Activated CD8-positive, alpha-beta T cell treated with anti-CD3 and anti-CD28 coated beads for 36 hours (primary cell): Measurements from ENCODE around the gene SNX7. TPM values are rescaled to one million over a fixed set of nuclear protein-coding genes. Genes with fewer than 3 reads are reported as not detected.
A peak's percentile ranks its signal among the peaks of the same experiment; 100 is the strongest.

Experiments
- ATAC-seq: fragments of 200-7000 bp; cut with Tn5 transposase; one replicate; pipeline ENCODE4 v1.10.0; 2021; ENCODE audit warnings: mild to moderate bottlenecking, moderate library complexity
- CTCF ChIA-PET: fragments of 350-600 bp; sonication (Branson Sonifier 250); formaldehyde crosslinking; loops from one replicate; lab custom pipeline; 2021; ENCODE audit warnings: antibody characterized with exemption; lab: Charles Lee
- POLR2A ChIA-PET: fragments of 350-600 bp; sonication (Branson Sonifier 250); formaldehyde crosslinking; loops from one replicate; lab custom pipeline; 2021; ENCODE audit warnings: antibody characterized with exemption; lab: Charles Lee
- DNase-seq: peaks from one replicate; pipeline ENCODE4 v3.0.0-alpha.2; 2020
- H3K27ac Mint-ChIP-seq: one replicate; pipeline ENCODE4 v1.8.0; 2021; ENCODE audit warnings: mild to moderate bottlenecking, mixed read lengths
- H3K27me3 Mint-ChIP-seq: one replicate; pipeline ENCODE4 v1.8.0; 2021; ENCODE audit warnings: mixed read lengths
- H3K36me3 Mint-ChIP-seq: one replicate; pipeline ENCODE4 v1.8.0; 2021; ENCODE audit warnings: low read depth, mixed read lengths
- H3K4me1 Mint-ChIP-seq: one replicate; pipeline ENCODE4 v1.8.0; 2021; ENCODE audit warnings: low read depth, mixed read lengths
- H3K4me3 Mint-ChIP-seq: one replicate; pipeline ENCODE4 v1.8.0; 2021; ENCODE audit warnings: mild to moderate bottlenecking, moderate library complexity, mixed read lengths
- H3K9me3 Mint-ChIP-seq: one replicate; pipeline ENCODE4 v1.8.0; 2021; ENCODE audit warnings: mixed read lengths
- CTCF ChIP-seq: fragments of 200-600 bp; IDR thresholded peaks from one replicate; pipeline ENCODE4 v1.8.0; 2022; ENCODE audit warnings: antibody characterized with exemption, mild to moderate bottlenecking
- intact Hi-C: fragments of 100-400 bp; cut with micrococcal nuclease; formaldehyde crosslinking; loops from one replicate; pipeline ENCODE4 v1.10.0; 2022
- total RNA-seq, 2 experiments: library from RNA; stranded (reverse); gene quantifications; one replicate each; pipeline ENCODE4 v1.2.3, GENCODE V29; 2021

Gene SNX7
- total RNA-seq, 2 experiments from 2014 or later = not detected

GRCh38 chr1:98653123-98653522, 8.4 kb upstream of the SNX7 start:
- no peaks in the 10 kb centered on the region for H3K36me3 Mint-ChIP-seq

DNA sequence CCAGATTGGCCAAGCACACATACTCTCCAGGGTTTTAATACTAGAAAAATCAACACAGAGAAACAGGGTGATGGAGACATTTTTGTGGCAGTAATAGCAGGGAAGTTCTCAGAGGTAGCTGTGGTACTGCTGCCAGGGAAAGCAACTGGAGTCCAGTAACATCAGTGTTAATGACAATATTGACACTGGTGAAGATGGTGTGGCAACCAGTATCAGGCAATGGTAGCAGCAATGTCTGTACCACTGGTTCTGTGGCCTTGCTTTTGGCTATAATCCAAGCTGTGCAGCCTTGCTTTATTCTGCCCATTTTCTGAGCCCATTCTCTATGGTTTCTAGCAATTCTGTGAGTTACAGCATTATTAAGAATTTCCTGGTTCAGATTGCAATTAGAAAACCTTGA, 1.6 kb upstream of the SNX7 start:
- TF ChIP-seq CTCF = no peak
- ATAC-seq (no peak), DNase-seq (no peak)
- Mint-ChIP-seq H3K4me1 (peaks cover 14% of the 10 kb centered on the region), H3K4me3 (no peak overlapping the region), H3K27ac (no peak overlapping the region), H3K36me3 (no peaks in the 10 kb centered on the region), H3K9me3 (peaks cover 3% of the 10 kb centered on the region), H3K27me3 (peaks cover 31% of the 10 kb centered on the region)
- intact Hi-C loops = no loop called here
- CTCF ChIA-PET = no interaction called here
- POLR2A ChIA-PET = no interaction called here

More at GRCh38 chr1:98653123-98653522, 8.4 kb upstream of the SNX7 start:
- no peak for TF ChIP-seq CTCF
- CTCF ChIA-PET = interaction anchor here (0.7 kb wide), 1 partner anchor 26 kb away, joined by 3 read pairs; no protein-coding TSS in a partner anchor
- Mint-ChIP-seq H3K9me3 (peaks cover 3% of the 10 kb centered on the region), H3K4me1 (no peaks in the 10 kb centered on the region), H3K4me3 (no peak overlapping the region), H3K27me3 (no peaks in the 10 kb centered on the region), H3K27ac (no peak overlapping the region)
- intact Hi-C loops = no loop called here
- POLR2A ChIA-PET = interaction anchor here (0.5 kb wide), 1 partner anchor 360 kb away, joined by 3 read pairs; no protein-coding TSS in a partner anchor
- no peak for ATAC-seq
- DNase-seq = no peak

GRCh38 chr1:98660940-98661543, 479 bp upstream of the SNX7 start:
- Mint-ChIP-seq H3K9me3 (no peaks in the 10 kb centered on the region), H3K27me3 (peaks cover 32% of the 10 kb centered on the region), H3K4me1 (peaks cover 14% of the 10 kb centered on the region), H3K27ac (no peak overlapping the region), H3K4me3 (peak overlapping the region; percentile 47), H3K36me3 (no peaks in the 10 kb centered on the region)
- intact Hi-C loops = no loop called here
- DNase-seq (no peak), ATAC-seq (no peak)
- ChIA-PET CTCF (no interaction called here), POLR2A (no interaction called here)
- TF ChIP-seq CTCF = no peak

DNA sequence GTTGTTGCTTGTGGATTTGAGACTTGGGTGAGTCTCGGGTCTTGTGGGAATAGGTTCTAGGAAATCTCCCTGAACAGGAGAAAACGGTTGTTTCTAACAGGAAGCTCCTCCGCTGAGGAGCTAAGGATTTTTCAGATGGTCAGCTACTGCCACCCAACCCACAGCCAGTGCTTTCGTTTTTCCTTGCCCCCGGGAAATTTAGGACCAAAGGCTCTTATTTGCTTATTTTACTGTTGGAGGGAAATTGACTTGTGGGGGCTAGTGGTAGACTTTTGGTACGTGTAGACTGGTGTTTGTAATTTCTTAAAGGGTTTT, 792 bp downstream of the SNX7 start:
- DNase-seq = no peak
- H3K27me3 Mint-ChIP-seq = peaks cover 33% of the 10 kb centered on the region

More for the DNA sequence above, 792 bp downstream of the SNX7 start:
- Mint-ChIP-seq H3K36me3 (no peaks in the 10 kb centered on the region), H3K4me1 (peaks cover 14% of the 10 kb centered on the region), H3K4me3 (peak overlapping the region; percentile 62), H3K27ac (no peak overlapping the region), H3K9me3 (no peaks in the 10 kb centered on the region)
- CTCF ChIA-PET = no interaction called here
- no peak for ATAC-seq
- POLR2A ChIA-PET = no interaction called here
- intact Hi-C loops = no loop called here
- TF ChIP-seq CTCF = no peak
